ENCODE data around the gene RBM11. TPM values are rescaled to one million over a fixed set of nuclear protein-coding genes. Genes with fewer than 3 reads are reported as not detected.

The RBM11 gene
- total and polyA plus RNA-seq, 2 donors (not counting 3 experiments of a cell fraction or from before 2014, with no cell fraction given): not detected

GRCh38 chr21:14235101-14235500, 19.1 kb downstream of the RBM11 start:
- Histone ChIP-seq H3K36me3 (ENCODE audit: control insufficient read depth in 2 of 2, extremely low read depth in 1 of 2, insufficient read depth in 2 of 2, low read length in 2 of 2) (no peaks in the 10 kb centered on the region), H3K9me1 (replicated peaks; ENCODE audit: control insufficient read depth, extremely low read depth, insufficient read depth, low read length) (no peaks in the 10 kb centered on the region), H3K27me3 (ENCODE audit: control insufficient read depth in 2 of 2, insufficient read depth in 2 of 2, low read length in 2 of 2) (no peaks in the 10 kb centered on the region), H3K79me2 (ENCODE audit: control insufficient read depth, insufficient read depth, low read length) (no peaks in the 10 kb centered on the region), H4K20me1 (replicated peaks; ENCODE audit: control insufficient read depth, extremely low read depth, insufficient read depth, low read length) (no peaks in the 10 kb centered on the region), H2AFZ (ENCODE audit: low read depth, low read length) (no peak overlapping the region), H3K27ac (ENCODE audit: insufficient read depth, low read depth, low read length) (no peak overlapping the region), H3K9me3 (replicated peaks; ENCODE audit: control insufficient read depth, insufficient read depth, low read length) (no peaks in the 10 kb centered on the region), H3K4me3 (replicated peaks in 1 of 3; ENCODE audit: insufficient read depth in 1 of 3, low read depth in 1 of 3, low read length in 3 of 3) (no peak overlapping the region), H3K4me2 (ENCODE audit: insufficient read depth, low read length) (no peak overlapping the region), H3K9ac (replicated peaks; ENCODE audit: extremely low read depth, insufficient read depth, low read length) (no peak overlapping the region), H3K4me1 (ENCODE audit: control insufficient read depth, extremely low read depth, insufficient read depth, low read length) (no peaks in the 10 kb centered on the region)
- ChIA-PET POLR2A (no interaction called here), CTCF (no interaction called here)
- dilution Hi-C loops (cut with MboI; ENCODE audit: extremely low pct_ligation_motif_present, low sequenced_read_pairs) (no loop called here), intact Hi-C loops (cut with micrococcal nuclease) (no loop called here)
- FAIRE-seq: no peak
- no TSS peak for BruUV-seq (replicated peaks)
- DNase-seq (ENCODE audit: low read depth, low spot score): no peak
- no peak for TF ChIP-seq CTCF (IDR thresholded peaks at IDR 0.05; ENCODE audit: extremely low read depth in 1 of 2, insufficient read depth in 1 of 2, low read depth in 1 of 2, low read length in 2 of 2)
- no peak for TF ChIP-seq MAX (IDR thresholded peaks at IDR 0.05; ENCODE audit: insufficient read depth, insufficient read length)
- no peak for TF ChIP-seq POLR2AphosphoS5 (IDR thresholded peaks at IDR 0.05; ENCODE audit: insufficient read depth, low read depth, low read length)
- TF ChIP-seq GATA2 (IDR thresholded peaks at IDR 0.05; ENCODE audit: insufficient read depth, insufficient read length, low read depth, low read length): no peak
- TF ChIP-seq FOS (IDR thresholded peaks at IDR 0.05; ENCODE audit: borderline replicate concordance, insufficient read depth, low read length): no peak
- no peak for TF ChIP-seq MYC (IDR thresholded peaks at IDR 0.05; ENCODE audit: low read depth, low read length)

DNA sequence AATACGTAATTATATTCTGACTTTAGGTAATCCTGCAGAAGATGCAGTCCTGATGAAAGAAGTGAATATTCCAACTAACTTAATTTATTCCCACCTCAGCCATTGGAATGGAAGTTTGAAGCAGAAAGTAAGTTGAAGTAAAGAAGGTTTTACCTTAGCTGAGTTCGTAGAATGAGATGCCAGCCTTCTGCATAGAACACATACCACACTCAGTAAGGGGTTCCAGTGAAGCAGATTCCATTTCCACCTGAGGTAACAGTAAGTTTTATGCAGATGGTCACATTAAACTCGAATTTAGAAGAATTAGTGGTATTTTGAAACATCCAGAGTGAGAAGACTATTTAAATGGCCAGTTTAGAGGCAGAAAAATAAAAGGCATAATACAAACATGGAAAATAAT, 20.2 kb downstream of the RBM11 start:
- FAIRE-seq: no peak
- no TSS peak for BruUV-seq (replicated peaks)
- intact Hi-C loops (cut with micrococcal nuclease): no loop called here
- TF ChIP-seq MYC (IDR thresholded peaks at IDR 0.05; ENCODE audit: low read depth, low read length) (no peak), JUN (IDR thresholded peaks at IDR 0.05; ENCODE audit: borderline replicate concordance, insufficient read depth, insufficient read length, low read depth) (no peak), POLR2A (IDR thresholded peaks at IDR 0.05; ENCODE audit: low read depth, low read length) (no peak), MAX (IDR thresholded peaks at IDR 0.05; ENCODE audit: insufficient read depth, insufficient read length) (no peak), FOS (IDR thresholded peaks at IDR 0.05; ENCODE audit: borderline replicate concordance, insufficient read depth, low read length) (no peak), POLR2AphosphoS5 (IDR thresholded peaks at IDR 0.05; ENCODE audit: insufficient read depth, low read depth, low read length) (no peak), GATA2 (IDR thresholded peaks at IDR 0.05; ENCODE audit: insufficient read depth, insufficient read length, low read depth, low read length) (no peak), EZH2 (IDR thresholded peaks at IDR 0.05; ENCODE audit: borderline replicate concordance, low read depth, low read length, severe bottlenecking) (no peak), CTCF (IDR thresholded peaks at IDR 0.05; ENCODE audit: extremely low read depth in 1 of 2, insufficient read depth in 1 of 2, low read depth in 1 of 2, low read length in 2 of 2) (no peak)
- H3K4me1 ChIP-seq (ENCODE audit: control insufficient read depth, extremely low read depth, insufficient read depth, low read length): no peaks in the 10 kb centered on the region
- no peak overlapping the region for H3K9ac ChIP-seq (replicated peaks; ENCODE audit: extremely low read depth, insufficient read depth, low read length)
- POLR2A ChIA-PET: no interaction called here
- no peaks in the 10 kb centered on the region for H3K27me3 ChIP-seq (ENCODE audit: control insufficient read depth in 2 of 2, insufficient read depth in 2 of 2, low read length in 2 of 2)
- H3K4me2 ChIP-seq (ENCODE audit: insufficient read depth, low read length): no peak overlapping the region
- no peaks in the 10 kb centered on the region for H3K36me3 ChIP-seq (ENCODE audit: control insufficient read depth in 2 of 2, extremely low read depth in 1 of 2, insufficient read depth in 2 of 2, low read length in 2 of 2)
- H3K79me2 ChIP-seq (ENCODE audit: control insufficient read depth, insufficient read depth, low read length): no peaks in the 10 kb centered on the region
- H4K20me1 ChIP-seq (replicated peaks; ENCODE audit: control insufficient read depth, extremely low read depth, insufficient read depth, low read length): no peaks in the 10 kb centered on the region
- no peak overlapping the region for H2AFZ ChIP-seq (ENCODE audit: low read depth, low read length)
- H3K4me3 ChIP-seq (replicated peaks in 1 of 3; ENCODE audit: insufficient read depth in 1 of 3, low read depth in 1 of 3, low read length in 3 of 3): no peak overlapping the region
- CTCF ChIA-PET: no interaction called here
- dilution Hi-C loops (cut with MboI; ENCODE audit: extremely low pct_ligation_motif_present, low sequenced_read_pairs): no loop called here
- H3K9me3 ChIP-seq (replicated peaks; ENCODE audit: control insufficient read depth, insufficient read depth, low read length): no peaks in the 10 kb centered on the region
- no peaks in the 10 kb centered on the region for H3K9me1 ChIP-seq (replicated peaks; ENCODE audit: control insufficient read depth, extremely low read depth, insufficient read depth, low read length)
- H3K27ac ChIP-seq (ENCODE audit: insufficient read depth, low read depth, low read length): no peak overlapping the region
- DNase-seq (ENCODE audit: low read depth, low spot score): no peak
